K562 (cell line): ENCODE measurements around the gene CMIP. TPM values are rescaled to one million over a fixed set of nuclear protein-coding genes. Genes with fewer than 3 reads are reported as not detected.

ENCODE experiments used
- ADNP ChIP-seq: fragments of 200-800 bp; sonication (Bioruptor generic); IDR thresholded peaks from 2 replicates; pipeline ENCODE4 v1.6.1; 2016; ENCODE audit warnings: missing genetic modification characterization, missing compliant biosample characterization
- BRD9 ChIP-seq: fragments of 450-650 bp; IDR thresholded peaks from 2 replicates; pipeline ENCODE4 v1.6.1; 2018; ENCODE audit warnings: low read depth; ENCODE audit not compliant: partially characterized antibody
- CBX3 ChIP-seq, 2 experiments: IDR thresholded peaks; 1 replicate in 1 of 2; 2 replicates in 1 of 2; pipeline ENCODE4 v1.6.1; 2012; ENCODE audit warnings: inconsistent platforms in 2 of 2, low read length in 2 of 2, borderline replicate concordance in 1 of 2, control low read depth in 1 of 2
- CLOCK ChIP-seq: fragments of 250-450 bp; sonication (Bioruptor Pico); IDR thresholded peaks from 2 replicates; pipeline ENCODE4 v1.4.0; 2020; ENCODE audit warnings: mild to moderate bottlenecking, moderate library complexity, borderline replicate concordance
- CTCFL ChIP-seq: IDR thresholded peaks from 2 replicates; pipeline ENCODE4 v1.6.1; 2011; ENCODE audit warnings: borderline replicate concordance, low read depth, mild to moderate bottlenecking, moderate library complexity, low read length; ENCODE audit not compliant: insufficient read depth, poor library complexity, severe bottlenecking
- ERF ChIP-seq: fragments of 450-650 bp; formaldehyde crosslinking; IDR thresholded peaks from 2 replicates; pipeline ENCODE4 v1.4.0; 2020; ENCODE audit warnings: mild to moderate bottlenecking, mixed read lengths
- ESRRA ChIP-seq: fragments of 450-650 bp; IDR thresholded peaks from 2 replicates; pipeline ENCODE4 v1.6.1; 2014; ENCODE audit warnings: low read depth, mild to moderate bottlenecking, moderate library complexity, borderline replicate concordance
- EWSR1 ChIP-seq: fragments of 450-650 bp; IDR thresholded peaks from 2 replicates; pipeline ENCODE4 v1.6.1; 2018; ENCODE audit warnings: borderline replicate concordance, mild to moderate bottlenecking, low read depth, moderate library complexity; ENCODE audit not compliant: partially characterized antibody
- GTF3C2 ChIP-seq: IDR thresholded peaks from 3 replicates; pipeline ENCODE4 v1.6.1; 2011; ENCODE audit warnings: borderline replicate concordance, mild to moderate bottlenecking, moderate library complexity; ENCODE audit not compliant: insufficient read length; ENCODE audit errors: extremely low read depth
- NONO ChIP-seq, 2 experiments: fragments of 200-400 bp in 1 of 2; fragments of 450-650 bp in 1 of 2; formaldehyde crosslinking in 1 of 2; IDR thresholded peaks; 2 replicates each; pipeline ENCODE4 v1.6.1; 2017; ENCODE audit warnings: low read depth in 2 of 2, mild to moderate bottlenecking in 2 of 2, moderate library complexity in 2 of 2, low read length in 1 of 2
- PPARD ChIP-seq: fragments of 250-450 bp; sonication (Bioruptor Pico); IDR thresholded peaks from 2 replicates; pipeline ENCODE4 v1.8.0; 2022; ENCODE audit warnings: inconsistent platforms, mild to moderate bottlenecking, moderate library complexity
- RAD21 ChIP-seq, 2 experiments: fragments of 250-450 bp in 1 of 2; fragments of 450-650 bp in 1 of 2; sonication (Bioruptor Pico) in 1 of 2; formaldehyde crosslinking in 1 of 2; IDR thresholded peaks in 1 of 2; conservative IDR thresholded peaks in 1 of 2; 2 replicates each; pipeline versions ENCODE4 v1.4.0 to v1.8.0; 2020 to 2022; ENCODE audit warnings: mild to moderate bottlenecking in 2 of 2, moderate library complexity in 1 of 2
- SIN3B ChIP-seq: fragments of 450-650 bp; IDR thresholded peaks from 2 replicates; pipeline ENCODE4 v1.6.1; 2017; ENCODE audit warnings: low read depth, mild to moderate bottlenecking, moderate library complexity
- ZFP30 ChIP-seq: fragments of 250-450 bp; sonication (Bioruptor Pico); IDR thresholded peaks from 2 replicates; pipeline ENCODE4 v1.8.0; 2022; ENCODE audit warnings: moderate library complexity, mild to moderate bottlenecking, inconsistent platforms, borderline replicate concordance
- ZNF277 ChIP-seq: fragments of 250-450 bp; sonication (Bioruptor Pico); IDR thresholded peaks from 2 replicates; pipeline ENCODE4 v1.8.0; 2022; ENCODE audit warnings: inconsistent platforms, mild to moderate bottlenecking, moderate library complexity, borderline replicate concordance
- polyA plus RNA-seq, 8 experiments: library from polyadenylated mRNA; depleted of rRNA in 4 of 8; stranded (reverse) in 5 of 8; unstranded in 3 of 8; fragments of >200 nt; fragmentation: Nextera tagmentation in 2 of 8; fragmentation: Illumina TruSeq in 1 of 8; extraction: Ambion mirVana in 2 of 8; extraction: Trizol in 1 of 8; gene quantifications; 2 replicates each; pipeline versions ENCODE4 v1.2.1 to v1.2.3, GENCODE V29; 2011 to 2014; ENCODE audit warnings: inconsistent platforms in 1 of 8, missing spikeins in 1 of 8
- total RNA-seq, 7 experiments: library from RNA; depleted of rRNA in 6 of 7; stranded (reverse); fragments of >200 nt in 6 of 7; fragmentation: Illumina TruSeq in 2 of 7; extraction: Trizol in 2 of 7; gene quantifications; 2 replicates each; pipeline versions ENCODE4 v1.2.1 to v1.2.3, GENCODE V29; 2011 to 2021; ENCODE audit warnings: low replicate concordance in 1 of 7

CMIP gene
- total and polyA plus RNA-seq, 9 of the 15 experiments (the other 6 are each of a cell fraction or from before 2014, with no cell fraction given) = 0.94 to 82.5 (median 10.3) TPM

- TF ChIP-seq ADNP (tag) = peak; percentile 82
- 0 out of 3 replicates have a peak, but pooled peaks of 1 of the 2 experiments have one; percentile 52 for TF ChIP-seq CBX3 (IDR thresholded peaks at IDR 0.05; ENCODE audit: borderline replicate concordance in 1 of 2, low read length in 2 of 2)
- no peak for TF ChIP-seq BRD9
- TF ChIP-seq GTF3C2 = no peak
- no peak for TF ChIP-seq PPARD (CRISPR knock-in tag)
- no peak for TF ChIP-seq ERF (CRISPR knock-in tag)
- no peak for TF ChIP-seq SIN3B
- no peak for TF ChIP-seq NONO (IDR thresholded peaks at IDR 0.05; ENCODE audit: low read depth in 2 of 2, low read length in 1 of 2)
- TF ChIP-seq ZFP30 (CRISPR knock-in tag) = no peak
- no peak for TF ChIP-seq ESRRA
- TF ChIP-seq EWSR1 = no peak
- TF ChIP-seq RAD21 (CRISPR knock-in tag; conservative IDR thresholded peaks at IDR 0.05 in 1 of 2, IDR thresholded peaks at IDR 0.05 in 1 of 2) = no peak
- TF ChIP-seq CLOCK (CRISPR knock-in tag) = no peak
- no peak for TF ChIP-seq CTCFL
- TF ChIP-seq ZNF277 = no peak
Observed at GRCh38 chr16:81485824-81486539, 41.4 kb downstream of the CMIP start (continued).
